GM12878 (cell line): Measurements from ENCODE around the gene CRELD2. TPM values are rescaled to one million over a fixed set of nuclear protein-coding genes. Genes with fewer than 3 reads are reported as not detected.

Source experiments
- ATAC-seq: fragments of 200-7000 bp; cut with Tn5 transposase; 3 replicates; pipeline ENCODE4 v1.9.1; 2020; ENCODE audit warnings: mild to moderate bottlenecking, moderate library complexity
- BruUV-seq: library from RNA; stranded (reverse); fragments of 400-500 nt; replicated peaks from 2 replicates; lab custom pipeline; 2021; lab: Mats Ljungman, UMichigan
- CTCF ChIA-PET: fragments of 300-600 bp; sonication (Branson Sonifier 250); formaldehyde crosslinking; extraction: SDS; loops from one replicate; lab custom pipeline; 2021; ENCODE audit warnings: inconsistent platforms; lab: Yijun Ruan, JAX
- POLR2A ChIA-PET: fragments of 350-600 bp; formaldehyde crosslinking; extraction: SDS; loops from one replicate; lab custom pipeline; 2021; ENCODE audit warnings: inconsistent platforms; lab: Charles Lee
- RAD21 ChIA-PET: fragments of 300-600 bp; sonication (Branson Sonifier 250); formaldehyde crosslinking; loops from one replicate; lab custom pipeline; 2023; ENCODE audit warnings: antibody characterized with exemption; ENCODE audit not compliant: unreplicated experiment; lab: Charles Lee
- SMC1A ChIA-PET: fragments of 300-600 bp; sonication (Branson Sonifier 250); formaldehyde crosslinking; loops from one replicate; lab custom pipeline; 2023; ENCODE audit not compliant: unreplicated experiment, uncharacterized antibody; lab: Charles Lee
- DNase-seq: peaks from one replicate; pipeline ENCODE4 v3.0.0-alpha.2; 2011; ENCODE audit warnings: low read depth, low spot score
- FAIRE-seq: peaks from 3 replicates; lab custom pipeline; 2011; peaks lifted over from hg19 to GRCh38; lab: Jason Lieb, UNC
- H2AFZ ChIP-seq: 2 replicates; pipeline ENCODE4 v1.6.0; 2011; ENCODE audit warnings: low read depth, low read length, control low read depth; ENCODE audit not compliant: control insufficient read depth
- H3K27ac ChIP-seq: 2 replicates; pipeline ENCODE4 v1.5.1; 2011; ENCODE audit warnings: control low read depth; ENCODE audit not compliant: control insufficient read depth, insufficient read depth
- H3K27me3 ChIP-seq, 2 experiments: replicated peaks in 1 of 2; 2 replicates each; pipeline versions ENCODE4 v1.6.0 to v1.6.1; 2011; ENCODE audit warnings: low read length in 1 of 2; ENCODE audit not compliant: control insufficient read depth in 2 of 2, insufficient read depth in 2 of 2
- H3K36me3 ChIP-seq, 2 experiments: 2 replicates each; pipeline ENCODE4 v1.5.1; 2011; ENCODE audit warnings: low read length in 1 of 2; ENCODE audit not compliant: control insufficient read depth in 2 of 2, insufficient read depth in 2 of 2
- H3K4me1 ChIP-seq: 2 replicates; pipeline ENCODE4 v1.6.1; 2011; ENCODE audit warnings: mild to moderate bottlenecking, low read length, moderate library complexity, mixed read lengths; ENCODE audit not compliant: control insufficient read depth, insufficient read depth
- H3K4me2 ChIP-seq: 2 replicates; pipeline ENCODE4 v1.6.0; 2011; ENCODE audit warnings: control low read depth; ENCODE audit not compliant: control insufficient read depth, insufficient read depth
- H3K4me3 ChIP-seq: fragments of 200-600 bp; sonication (generic); 2 replicates; pipeline ENCODE4 v1.5.1; 2016
- H3K79me2 ChIP-seq: 2 replicates; pipeline ENCODE4 v1.6.0; 2011; ENCODE audit warnings: low read length; ENCODE audit not compliant: control insufficient read depth, insufficient read depth
- H3K9ac ChIP-seq: 2 replicates; pipeline ENCODE4 v1.8.0; 2011; ENCODE audit warnings: low read length, control low read depth, mixed read lengths; ENCODE audit not compliant: control insufficient read depth, insufficient read depth
- H3K9me3 ChIP-seq: replicated peaks from 3 replicates; pipeline ENCODE4 v1.5.1; 2011; ENCODE audit warnings: mild to moderate bottlenecking, low read length; ENCODE audit not compliant: control insufficient read depth, insufficient read depth
- H4K20me1 ChIP-seq: 2 replicates; pipeline ENCODE4 v1.6.0; 2011; ENCODE audit not compliant: control insufficient read depth, insufficient read depth
- BACH1 ChIP-seq: fragments of 450-650 bp; IDR thresholded peaks from 2 replicates; pipeline ENCODE4 v1.6.1; 2017; ENCODE audit warnings: mild to moderate bottlenecking, borderline replicate concordance
- BRCA1 ChIP-seq: IDR thresholded peaks from 2 replicates; pipeline ENCODE4 v1.6.1; 2011; ENCODE audit warnings: low read depth, low read length, improper control_type of control experiment
- CBX3 ChIP-seq: fragments of 200-600 bp; sonication (generic); IDR thresholded peaks from 2 replicates; pipeline ENCODE4 v1.6.1; 2016; ENCODE audit warnings: low read depth, borderline replicate concordance
- CBX5 ChIP-seq: sonication (generic); IDR thresholded peaks from 2 replicates; pipeline ENCODE4 v1.6.1; 2016; ENCODE audit warnings: low read depth, moderate library complexity, mild to moderate bottlenecking, inconsistent platforms
- CREM ChIP-seq: IDR thresholded peaks from 2 replicates; pipeline ENCODE4 v1.6.1; 2014; ENCODE audit warnings: antibody characterized with exemption, low read depth
- HDGF ChIP-seq: fragments of 450-650 bp; IDR thresholded peaks from 2 replicates; pipeline ENCODE4 v1.6.1; 2016; ENCODE audit warnings: antibody characterized with exemption
- IRF3 ChIP-seq: fragments of 450-650 bp; IDR thresholded peaks from 2 replicates; pipeline ENCODE4 v1.6.1; 2014; ENCODE audit warnings: mild to moderate bottlenecking
- NFXL1 ChIP-seq: fragments of 450-650 bp; IDR thresholded peaks from 2 replicates; pipeline ENCODE4 v1.6.1; 2017; ENCODE audit warnings: antibody characterized with exemption, mild to moderate bottlenecking, borderline replicate concordance
- PAX5 ChIP-seq: IDR thresholded peaks from 2 replicates; pipeline ENCODE4 v1.6.1; 2011; ENCODE audit warnings: low read depth, low read length, borderline replicate concordance
- RAD51 ChIP-seq: fragments of 450-650 bp; IDR thresholded peaks from 2 replicates; pipeline ENCODE4 v1.6.1; 2016; ENCODE audit warnings: moderate library complexity, mild to moderate bottlenecking, inconsistent platforms
- SIN3A ChIP-seq: IDR thresholded peaks from 2 replicates; pipeline ENCODE4 v1.6.1; 2012; ENCODE audit warnings: low read depth, low read length, improper control_type of control experiment
- SREBF2 ChIP-seq: IDR thresholded peaks from 2 replicates; pipeline ENCODE4 v1.6.1; 2012; ENCODE audit warnings: mild to moderate bottlenecking, low read length
- SRF ChIP-seq, 2 experiments: IDR thresholded peaks; 2 replicates each; pipeline ENCODE4 v1.6.1; 2011; ENCODE audit warnings: low read depth in 2 of 2, low read length in 2 of 2, mild to moderate bottlenecking in 1 of 2, moderate library complexity in 1 of 2
- STAT3 ChIP-seq: IDR thresholded peaks from 2 replicates; pipeline ENCODE4 v1.6.1; 2011; ENCODE audit warnings: low read depth, low read length, improper control_type of control experiment
- ZNF592 ChIP-seq: fragments of 450-650 bp; IDR thresholded peaks from 2 replicates; pipeline ENCODE4 v1.6.1; 2017; ENCODE audit warnings: mild to moderate bottlenecking, moderate library complexity
- ZNF622 ChIP-seq: fragments of 450-650 bp; IDR thresholded peaks from 2 replicates; pipeline ENCODE4 v1.6.1; 2017; ENCODE audit warnings: mild to moderate bottlenecking, inconsistent platforms
- WGBS: methylation state at CpG from one replicate; pipeline ENCODE4 v1.1.6; 2016; ENCODE audit warnings: low lambda C conversion rate; ENCODE audit not compliant: insufficient replicate concordance, insufficient coverage; ENCODE audit errors: missing lambda C conversion rate; 5-methylcytosine and 5-hydroxymethylcytosine counted together
- in situ Hi-C: fragments of 300-500 bp; cut with MboI; formaldehyde crosslinking; loops from 9 replicates; pipeline ENCODE4 v1.14.3; 2018; ENCODE audit warnings: mixed read lengths
- intact Hi-C: fragments of 100-400 bp; cut with micrococcal nuclease; formaldehyde crosslinking; loops from one replicate; pipeline ENCODE4 v1.14.2; 2022; ENCODE audit not compliant: unreplicated experiment
- polyA plus RNA-seq, 11 experiments: library from polyadenylated mRNA; depleted of rRNA in 4 of 11; unstranded in 6 of 11; stranded (reverse) in 5 of 11; fragments of >200 nt; fragmentation: Nextera tagmentation in 4 of 11; fragmentation: Illumina TruSeq in 1 of 11; extraction: Ambion mirVana in 4 of 11; extraction: Trizol in 1 of 11; gene quantifications; 1 replicate in 1 of 11; 2 replicates in 10 of 11; pipeline versions ENCODE4 v1.2.1 to v1.2.3, GENCODE V29; 2011 to 2016; ENCODE audit warnings: inconsistent platforms in 2 of 11, missing spikeins in 2 of 11, low read depth in 1 of 11
- total RNA-seq, 4 experiments: library from RNA; depleted of rRNA in 3 of 4; stranded (reverse); fragments of >200 nt in 3 of 4; fragmentation: Illumina TruSeq in 1 of 4; extraction: Trizol in 1 of 4; gene quantifications; 2 replicates each; pipeline versions ENCODE4 v1.2.1 to v1.2.3, GENCODE V29; 2013 to 2021

CRELD2 gene
- total and polyA plus RNA-seq, 10 of the 15 experiments (the other 5 are each of a cell fraction or from before 2014, with no cell fraction given), result 9.4 to 111 (median 25.9) TPM

GRCh38 chr22:49970528-49971231 is 52.2 kb downstream of the CRELD2 start (continued):
- TF ChIP-seq IRF3 (no peak), BACH1 (peak; percentile 99), CBX3 (no peak)
- TF ChIP-seq, all 136 proteins: peak for 66

- peak; percentile 50 for ATAC-seq
- RAD21 ChIA-PET, result interaction anchor here (0.6 to 1.1 kb wide), 6 partner anchors 9 to 218 kb away, joined by 3 to 6 read pairs (median 4); no protein-coding TSS in a partner anchor
- TF ChIP-seq NFXL1 (no peak), ZNF592 (no peak), HDGF (no peak), RAD51 (no peak), CBX3 (no peak), SRF (IDR thresholded peaks at IDR 0.05; ENCODE audit: low read depth in 2 of 2, low read length in 2 of 2) (no peak), ZNF622 (no peak), CBX5 (no peak), STAT3 (no peak), PAX5 (peak; percentile 21; the same call in 1 of the 2 replicates), CREM (no peak), SIN3A (no peak), SREBF2 (no peak), BRCA1 (no peak)
Observed at GRCh38 chr22:49971232-49972162, 53.1 kb downstream of the CRELD2 start.

More at GRCh38 chr22:49971232-49972162, 53.1 kb downstream of the CRELD2 start:
- peak overlapping the region; percentile 51 for H2AFZ ChIP-seq
- ChIA-PET CTCF (interaction anchor here (0.6 to 1.0 kb wide), 3 partner anchors 9 to 247 kb away, joined by 3 read pairs; no protein-coding TSS in a partner anchor), POLR2A (interaction anchor here (0.6 to 1.8 kb wide), 9 partner anchors 9 to 151 kb away, joined by 3 to 14 read pairs (median 3); no protein-coding TSS in a partner anchor), SMC1A (interaction anchor here (0.7 kb wide), 1 partner anchor 525 kb away, joined by 3 read pairs; no protein-coding TSS in a partner anchor)
- H3K36me3 ChIP-seq, result no peaks in the 10 kb centered on the region
- peak overlapping the region; percentile 86 for H3K9ac ChIP-seq
- no peak for FAIRE-seq
- intact Hi-C loops, result loop anchor here (2.0 kb wide), 1 partner anchor 41 kb away; no protein-coding TSS in a partner anchor
- peak overlapping the region; percentile 76 for H3K4me3 ChIP-seq
- TSS peak; percentile 75 for BruUV-seq
- H3K27ac ChIP-seq, result peak overlapping the region; percentile 89
- H3K4me2 ChIP-seq, result peak overlapping the region; percentile 96
- peaks cover 35% of the 10 kb centered on the region for H3K4me1 ChIP-seq
- no peak for DNase-seq
- 2% methylated on average over 44 of the region's 81 CpGs for WGBS
- no peaks in the 10 kb centered on the region for H4K20me1 ChIP-seq
- H3K27me3 ChIP-seq, result no peaks in the 10 kb centered on the region
- H3K9me3 ChIP-seq, result no peaks in the 10 kb centered on the region
- H3K79me2 ChIP-seq, result peaks cover 10% of the 10 kb centered on the region
- in situ Hi-C loops, result no loop called here
